H1 (cell line): ENCODE results near the gene TRABD. TPM values are rescaled to one million over a fixed set of nuclear protein-coding genes. Genes with fewer than 3 reads are reported as not detected.

Experiments used
- CTCF ChIA-PET: fragments of 300-600 bp; sonication (Branson Sonifier 250); formaldehyde crosslinking; loops from one replicate; lab custom pipeline; 2021; ENCODE audit not compliant: partially characterized antibody; lab: Charles Lee
- POLR2A ChIA-PET: fragments of 300-600 bp; sonication (Branson Sonifier 250); formaldehyde crosslinking; loops from one replicate; lab custom pipeline; 2021; ENCODE audit warnings: inconsistent platforms; ENCODE audit not compliant: partially characterized antibody; lab: Charles Lee
- DNase-seq, 2 experiments: peaks; one replicate each; pipeline versions ENCODE4 v3.0.0 to v3.0.0-alpha.2; 2010 to 2022; ENCODE audit warnings: low spot score in 2 of 2, low read depth in 1 of 2, mixed read lengths in 1 of 2
- FAIRE-seq: peaks from 2 replicates; lab custom pipeline; 2011; peaks lifted over from hg19 to GRCh38; lab: Jason Lieb, UNC
- H2AFZ ChIP-seq: 2 replicates; pipeline ENCODE4 v1.8.1; 2012; ENCODE audit warnings: low read length, inconsistent platforms
- H2AK5ac ChIP-seq: 2 replicates; pipeline ENCODE4 v1.6.1; 2013; ENCODE audit warnings: low read depth, low read length
- H2BK120ac ChIP-seq: replicated peaks from 2 replicates; pipeline ENCODE3; 2013; ENCODE audit warnings: low read depth, low read length, inconsistent platforms
- H2BK12ac ChIP-seq: 2 replicates; pipeline ENCODE4 v1.6.1; 2013; ENCODE audit warnings: low read depth, low read length
- H2BK15ac ChIP-seq: 2 replicates; pipeline ENCODE4 v1.6.1; 2013; ENCODE audit warnings: low read length
- H2BK20ac ChIP-seq: 2 replicates; pipeline ENCODE4 v1.6.1; 2013; ENCODE audit warnings: low read length
- H2BK5ac ChIP-seq: 2 replicates; pipeline ENCODE4 v1.6.1; 2013; ENCODE audit warnings: low read depth, low read length
- H3K14ac ChIP-seq: 2 replicates; pipeline ENCODE4 v1.6.1; 2013; ENCODE audit warnings: inconsistent platforms; ENCODE audit not compliant: insufficient read length
- H3K18ac ChIP-seq: 2 replicates; pipeline ENCODE4 v1.6.1; 2013; ENCODE audit warnings: low read length; ENCODE audit errors: extremely low read depth
- H3K23ac ChIP-seq: 2 replicates; pipeline ENCODE4 v1.6.1; 2013; ENCODE audit warnings: inconsistent platforms; ENCODE audit not compliant: insufficient read length
- H3K23me2 ChIP-seq: 2 replicates; pipeline ENCODE4 v1.6.1; 2013; ENCODE audit warnings: low read depth, low read length
- H3K27ac ChIP-seq: 2 replicates; pipeline ENCODE4 v1.6.1; 2011; ENCODE audit warnings: low read depth, low read length, inconsistent platforms
- H3K27me3 ChIP-seq, 4 experiments: replicated peaks in 1 of 4; 1 replicate in 1 of 4; 2 replicates in 3 of 4; pipeline versions ENCODE4 v1.6.1 to v1.8.1; 2011 to 2013; ENCODE audit warnings: low read length in 3 of 4, mild to moderate bottlenecking in 3 of 4, inconsistent platforms in 2 of 4, mixed read lengths in 2 of 4, moderate library complexity in 1 of 4; ENCODE audit not compliant: control insufficient read depth in 3 of 4, insufficient read depth in 3 of 4; ENCODE audit errors: extremely low read depth in 1 of 4
- H3K36me3 ChIP-seq, 4 experiments: 2 replicates each; pipeline versions ENCODE4 v1.6.1 to v1.8.1; 2011 to 2013; ENCODE audit warnings: mild to moderate bottlenecking in 4 of 4, low read length in 3 of 4, moderate library complexity in 2 of 4, control low read depth in 1 of 4, inconsistent platforms in 1 of 4; ENCODE audit not compliant: insufficient read depth in 4 of 4, control insufficient read depth in 2 of 4
- H3K4ac ChIP-seq: replicated peaks from 2 replicates; pipeline ENCODE3; 2013; ENCODE audit warnings: low read length, low read depth, mixed read lengths, inconsistent platforms; ENCODE audit not compliant: insufficient read length
- H3K4me1 ChIP-seq, 4 experiments: replicated peaks in 1 of 4; 1 replicate in 1 of 4; 2 replicates in 3 of 4; pipeline versions ENCODE4 v1.6.1 to v1.8.1; 2011 to 2013; ENCODE audit warnings: low read length in 3 of 4, inconsistent platforms in 2 of 4, mixed read lengths in 1 of 4; ENCODE audit not compliant: insufficient read depth in 4 of 4, control insufficient read depth in 3 of 4
- H3K4me2 ChIP-seq, 2 experiments: 2 replicates each; pipeline versions ENCODE4 v1.6.1 to v1.8.1; 2011 to 2013; ENCODE audit warnings: low read depth in 2 of 2, low read length in 2 of 2, control low read depth in 1 of 2, inconsistent platforms in 1 of 2, mild to moderate bottlenecking in 1 of 2; ENCODE audit not compliant: insufficient read depth in 1 of 2
- H3K4me3 ChIP-seq, 4 experiments: fragments of 200-600, 300-600 bp in 1 of 4; sonication (generic), shearing (Covaris generic), sonication (Bioruptor Twin) in 1 of 4; 2 replicates each; pipeline versions ENCODE4 v1.5.1 to v1.8.1; 2011 to 2016; ENCODE audit warnings: low read length in 4 of 4, low read depth in 3 of 4, control low read depth in 2 of 4, inconsistent platforms in 2 of 4, mild to moderate bottlenecking in 2 of 4, mixed read lengths in 1 of 4, moderate library complexity in 1 of 4; ENCODE audit not compliant: insufficient read depth in 2 of 4; ENCODE audit errors: extremely low read depth in 1 of 4
- H3K56ac ChIP-seq: replicated peaks from 2 replicates; pipeline ENCODE3; 2013; ENCODE audit warnings: low read depth, mild to moderate bottlenecking, mixed read lengths, low read length, inconsistent platforms; ENCODE audit not compliant: insufficient read length
- H3K79me1 ChIP-seq: 2 replicates; pipeline ENCODE4 v1.6.1; 2013; ENCODE audit warnings: low read depth, low read length, control low read depth
- H3K79me2 ChIP-seq, 2 experiments: 2 replicates each; pipeline versions ENCODE4 v1.6.1 to v1.8.1; 2012 to 2013; ENCODE audit warnings: low read length in 2 of 2, mild to moderate bottlenecking in 2 of 2, inconsistent platforms in 1 of 2; ENCODE audit not compliant: insufficient read depth in 2 of 2, control insufficient read depth in 1 of 2
- H3K9ac ChIP-seq, 4 experiments: replicated peaks in 1 of 4; 1 replicate in 1 of 4; 2 replicates in 3 of 4; pipeline versions ENCODE4 v1.6.1 to v1.8.1; 2011 to 2013; ENCODE audit warnings: low read depth in 3 of 4, low read length in 3 of 4, control low read depth in 2 of 4, mild to moderate bottlenecking in 2 of 4, moderate library complexity in 2 of 4, inconsistent platforms in 1 of 4; ENCODE audit errors: extremely low read depth in 1 of 4
- H3K9me3 ChIP-seq, 2 experiments: 2 replicates each; pipeline versions ENCODE4 v1.6.1 to v1.8.1; 2012 to 2013; ENCODE audit warnings: mild to moderate bottlenecking in 2 of 2, moderate library complexity in 2 of 2, control low read depth in 1 of 2, inconsistent platforms in 1 of 2, low read depth in 1 of 2, low read length in 1 of 2, mixed read lengths in 1 of 2; ENCODE audit not compliant: insufficient read depth in 2 of 2
- H4K20me1 ChIP-seq, 2 experiments: replicated peaks in 1 of 2; 2 replicates each; pipeline versions ENCODE3 to v1.8.1; 2011 to 2013; ENCODE audit warnings: inconsistent platforms in 2 of 2, low read length in 2 of 2, mild to moderate bottlenecking in 1 of 2; ENCODE audit not compliant: insufficient read depth in 2 of 2, control insufficient read depth in 1 of 2
- H4K5ac ChIP-seq: 2 replicates; pipeline ENCODE4 v1.6.1; 2013; ENCODE audit warnings: low read length, low read depth, mixed read lengths, inconsistent platforms; ENCODE audit not compliant: insufficient read length
- H4K8ac ChIP-seq: 2 replicates; pipeline ENCODE4 v1.8.0; 2013; ENCODE audit warnings: mild to moderate bottlenecking, moderate library complexity, low read length, inconsistent platforms; ENCODE audit not compliant: insufficient read depth; ENCODE audit errors: extremely low read depth
- H4K91ac ChIP-seq: replicated peaks from 2 replicates; pipeline ENCODE3; 2013; ENCODE audit warnings: low read length, mixed read lengths, inconsistent platforms; ENCODE audit not compliant: insufficient read length
- CBX8 ChIP-seq: fragments of 300-800, 300-1000 bp; sonication (generic); IDR thresholded peaks from 2 replicates; pipeline ENCODE4 v1.7.1; 2016; ENCODE audit warnings: low read depth, low read length, borderline replicate concordance
- CEBPB ChIP-seq: IDR thresholded peaks from 2 replicates; pipeline ENCODE4 v1.6.1; 2012; ENCODE audit warnings: low read depth, low read length
- CTCF ChIP-seq, 3 experiments: IDR thresholded peaks; 1 replicate in 2 of 3; 2 replicates in 1 of 3; pipeline versions ENCODE4 v1.5.1 to v1.6.1; 2011; ENCODE audit warnings: low read length in 3 of 3, mild to moderate bottlenecking in 3 of 3, inconsistent platforms in 2 of 3, low read depth in 1 of 3, moderate library complexity in 1 of 3; ENCODE audit not compliant: insufficient read depth in 1 of 3; ENCODE audit errors: control extremely low read depth in 1 of 3
- GABPA ChIP-seq: IDR thresholded peaks from 2 replicates; pipeline ENCODE4 v1.6.1; 2011; ENCODE audit warnings: mild to moderate bottlenecking, low read length, moderate library complexity, borderline replicate concordance; ENCODE audit not compliant: insufficient read depth
- GTF2F1 ChIP-seq: IDR thresholded peaks from 2 replicates; pipeline ENCODE4 v1.6.1; 2012; ENCODE audit warnings: low read depth, low read length, improper control_type of control experiment, borderline replicate concordance
- MAX ChIP-seq: IDR thresholded peaks from 2 replicates; pipeline ENCODE4 v1.6.1; 2012; ENCODE audit warnings: inconsistent platforms
- POU5F1 ChIP-seq: IDR thresholded peaks from 2 replicates; pipeline ENCODE4 v1.6.1; 2011; ENCODE audit warnings: low read depth, mild to moderate bottlenecking, low read length, moderate library complexity
- RAD21 ChIP-seq, 2 experiments: IDR thresholded peaks in 1 of 2; conservative IDR thresholded peaks in 1 of 2; 2 replicates each; pipeline ENCODE4 v1.6.1; 2011; ENCODE audit warnings: low read depth in 2 of 2, low read length in 2 of 2, improper control_type of control experiment in 1 of 2, inconsistent platforms in 1 of 2, mild to moderate bottlenecking in 1 of 2, moderate library complexity in 1 of 2
- SP4 ChIP-seq: IDR thresholded peaks from 2 replicates; pipeline ENCODE4 v1.6.1; 2012; ENCODE audit warnings: low read length, inconsistent platforms
- SRF ChIP-seq: IDR thresholded peaks from 2 replicates; pipeline ENCODE4 v1.6.1; 2011; ENCODE audit warnings: mild to moderate bottlenecking, low read depth, low read length, moderate library complexity
- WGBS, 2 experiments: shearing (Covaris generic) in 1 of 2; methylation state at CpG; one replicate each; pipeline versions ENCODE4 v1.1.6 to v1.1.7; 2013 to 2015; ENCODE audit warnings: low lambda C conversion rate in 2 of 2, mixed read lengths in 2 of 2, inconsistent platforms in 1 of 2, low coverage in 1 of 2, missing lambda C conversion rate in 1 of 2; ENCODE audit not compliant: insufficient replicate concordance in 2 of 2, insufficient coverage in 1 of 2, insufficient read length in 1 of 2; ENCODE audit errors: extremely low coverage in 1 of 2, missing lambda C conversion rate in 1 of 2; 5-methylcytosine and 5-hydroxymethylcytosine counted together
- polyA plus RNA-seq, 7 experiments: library from polyadenylated mRNA; depleted of rRNA in 3 of 7; stranded (reverse) in 5 of 7; unstranded in 2 of 7; fragments of >200 nt in 5 of 7; fragments of 200-250 nt in 2 of 7; gene quantifications; 1 replicate in 5 of 7; 2 replicates in 1 of 7; 4 replicates in 1 of 7; pipeline versions ENCODE4 v1.2.1 to v1.2.3, GENCODE V29; 2011 to 2013; ENCODE audit warnings: missing spikeins in 2 of 7, mixed read lengths in 2 of 7
- total RNA-seq: library from RNA; stranded (reverse); fragmentation: NEBNext Ultra II Directional; extraction: Animal tissue kit (Norgen Biotek cat#: 25700); gene quantifications from 2 replicates; pipeline ENCODE4 v1.2.1, GENCODE V29; 2021

The TRABD gene
- total and polyA plus RNA-seq, 2 of the 8 experiments (the other 6 are each of a cell fraction or from before 2014, with no cell fraction given): 44.2 to 57.5 TPM

- no peak overlapping the region for H2AK5ac ChIP-seq
- peaks cover 5% of the 10 kb centered on the region; the same call in 1 of the 2 replicates for H3K79me1 ChIP-seq
- H4K91ac ChIP-seq: no peak overlapping the region
- H4K5ac ChIP-seq: no peak overlapping the region
- no peak overlapping the region for H2BK15ac ChIP-seq
- peaks cover 3% of the 10 kb centered on the region; the same call in 1 of the 2 replicates for H3K23me2 ChIP-seq
- H3K4ac ChIP-seq: no peak overlapping the region
- peaks cover 0 to 12% of the 10 kb centered on the region in 2 experiments; a peak in 1 of 4 replicates for H3K79me2 ChIP-seq
- H4K20me1 ChIP-seq: peaks cover 6 to 33% of the 10 kb centered on the region in 2 experiments
- peaks cover 0 to 20% (median 14%) of the 10 kb centered on the region in 4 experiments; a peak in 7 of 8 replicates for H3K36me3 ChIP-seq
- no peak overlapping the region for H2BK120ac ChIP-seq
- no peak overlapping the region for H3K4me3 ChIP-seq
- no peak overlapping the region; the same call in 1 of the 2 replicates for H4K8ac ChIP-seq
- no peak overlapping the region for H3K4me2 ChIP-seq
- H2BK20ac ChIP-seq: no peak overlapping the region
- no peak overlapping the region for H3K14ac ChIP-seq
- no peak overlapping the region for H2BK5ac ChIP-seq
- peaks cover 0 to 6% (median 5%) of the 10 kb centered on the region in 4 experiments; a peak in 6 of 7 replicates for H3K4me1 ChIP-seq
- no peak overlapping the region for H3K56ac ChIP-seq
- WGBS, 2 experiments: 77% methylated on average over 10 of the region's 10 CpGs; no CpG with 5 or more reads in 1 of the 2 experiments
- no peaks in the 10 kb centered on the region for H3K27me3 ChIP-seq
- no peak overlapping the region for H3K18ac ChIP-seq
- H3K9me3 ChIP-seq: no peaks in the 10 kb centered on the region
- POLR2A ChIA-PET: interaction anchor here (0.6 to 3.0 kb wide), 5 partner anchors 9 to 304 kb away, joined by 3 to 10 read pairs (median 9); no protein-coding TSS in a partner anchor
- CTCF ChIA-PET: interaction anchor here (0.6 to 7.0 kb wide), 18 partner anchors 12 to 295 kb away, joined by 3 to 83 read pairs (median 4); partner anchors contain the start of gene TUBGCP6
- no peak for FAIRE-seq
- H2BK12ac ChIP-seq: no peak overlapping the region; the same call in 1 of the 2 replicates
- DNase-seq: peak; percentile 49 to 76
- H3K23ac ChIP-seq: no peak overlapping the region
- no peak overlapping the region for H2AFZ ChIP-seq
- no peak overlapping the region for H3K27ac ChIP-seq
- H3K9ac ChIP-seq: no peak overlapping the region
- TF ChIP-seq GTF2F1: no peak
- TF ChIP-seq CBX8: no peak
- no peak for TF ChIP-seq SP4
- peak; percentile 73 for TF ChIP-seq MAX
- TF ChIP-seq CTCF (IDR thresholded peaks at IDR 0.05; ENCODE audit: control extremely low read depth in 1 of 3, insufficient read depth in 1 of 3, low read depth in 1 of 3, low read length in 3 of 3): peak; percentile 52 to 66 (median 60)
- TF ChIP-seq POU5F1: no peak
- TF ChIP-seq GABPA: 0 out of 2 replicates have a peak, but pooled peaks have one; percentile 38
- TF ChIP-seq RAD21 (IDR thresholded peaks at IDR 0.05 in 1 of 2, conservative IDR thresholded peaks at IDR 0.05 in 1 of 2; ENCODE audit: low read depth in 2 of 2, low read length in 2 of 2): peak; percentile 18 to 43; a peak in 2 of 4 replicates
- no peak for TF ChIP-seq CEBPB
- no peak for TF ChIP-seq SRF
Observed at GRCh38 chr22:50206599-50206998, 20.9 kb downstream of the TRABD start.
